GM11168 (cell line): Measurements from ENCODE around the gene OSBP.

Experiments used
- in situ Hi-C: fragments of 300-500 bp; cut with MboI; formaldehyde crosslinking; loops from one replicate; pipeline ENCODE4 v1.12.0; 2022; ENCODE audit warnings: low sequenced_read_pairs; ENCODE audit not compliant: unreplicated experiment

OSBP gene

DNA sequence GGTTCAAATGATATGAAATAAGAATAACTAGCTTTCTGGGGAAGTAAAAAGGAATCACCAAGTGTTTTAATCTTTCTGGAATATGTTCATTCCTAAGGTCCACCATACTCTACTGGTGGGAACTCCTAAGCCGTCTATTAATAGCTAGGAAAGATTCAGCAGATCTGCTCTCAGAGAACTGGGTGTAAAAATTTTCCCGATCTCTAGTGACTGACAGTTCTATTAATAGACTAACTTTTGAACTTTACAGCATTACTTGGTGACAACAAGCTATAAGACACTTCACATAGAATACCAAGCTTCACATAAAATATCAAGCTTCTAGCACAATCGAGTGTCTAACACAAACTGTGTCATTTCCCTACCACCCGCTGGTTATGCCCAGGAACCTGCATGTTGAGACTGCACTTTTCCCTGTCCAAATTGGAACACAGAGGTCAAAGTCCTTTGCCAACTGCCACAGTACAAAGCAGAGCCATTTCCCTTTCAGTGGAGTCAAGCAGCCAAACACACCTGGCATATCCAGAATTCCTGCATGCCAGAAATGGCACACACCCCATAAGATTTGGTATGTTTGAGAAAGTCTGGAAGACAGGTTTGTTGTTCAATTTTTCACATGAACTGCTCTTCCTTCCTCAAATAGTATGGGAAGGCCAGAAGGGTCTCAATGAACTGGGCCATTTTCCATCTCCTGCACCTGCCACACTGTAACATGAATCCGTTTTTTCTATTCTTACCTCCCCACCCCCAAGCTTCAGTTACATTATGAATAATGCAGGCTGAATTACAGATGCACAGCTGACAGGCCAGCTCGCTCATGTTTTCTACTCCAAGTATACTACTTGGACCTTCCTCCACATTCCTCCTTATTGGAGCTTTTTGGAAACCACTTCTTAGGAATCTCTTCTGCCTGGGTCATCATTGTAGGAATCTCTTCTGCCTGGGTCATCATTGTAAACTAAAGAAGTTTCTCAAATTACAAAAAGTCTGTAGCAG lies 3.7 kb downstream of the OSBP start:
- in situ Hi-C loops, result no loop called here

DNA sequence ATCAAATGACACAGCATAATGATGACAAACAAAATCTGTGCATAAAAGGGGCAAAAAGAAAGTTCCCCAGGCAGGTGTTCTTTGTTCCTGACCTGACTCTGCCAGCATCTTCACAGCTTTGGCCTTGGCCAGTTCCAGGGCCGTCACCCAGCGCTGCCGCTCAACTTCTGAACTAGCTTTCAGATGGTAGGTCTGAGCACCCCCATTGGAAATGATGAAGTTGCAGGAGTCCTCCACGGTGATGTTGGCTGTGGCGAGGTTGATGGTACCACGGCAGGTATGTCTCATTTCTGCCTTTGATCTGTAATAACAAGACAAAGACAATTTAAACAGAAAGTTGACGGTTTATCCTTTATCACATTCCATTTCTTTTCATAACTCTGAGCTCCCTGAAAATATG lies 5.3 kb downstream of the OSBP start:
- in situ Hi-C loops, result no loop called here

DNA sequence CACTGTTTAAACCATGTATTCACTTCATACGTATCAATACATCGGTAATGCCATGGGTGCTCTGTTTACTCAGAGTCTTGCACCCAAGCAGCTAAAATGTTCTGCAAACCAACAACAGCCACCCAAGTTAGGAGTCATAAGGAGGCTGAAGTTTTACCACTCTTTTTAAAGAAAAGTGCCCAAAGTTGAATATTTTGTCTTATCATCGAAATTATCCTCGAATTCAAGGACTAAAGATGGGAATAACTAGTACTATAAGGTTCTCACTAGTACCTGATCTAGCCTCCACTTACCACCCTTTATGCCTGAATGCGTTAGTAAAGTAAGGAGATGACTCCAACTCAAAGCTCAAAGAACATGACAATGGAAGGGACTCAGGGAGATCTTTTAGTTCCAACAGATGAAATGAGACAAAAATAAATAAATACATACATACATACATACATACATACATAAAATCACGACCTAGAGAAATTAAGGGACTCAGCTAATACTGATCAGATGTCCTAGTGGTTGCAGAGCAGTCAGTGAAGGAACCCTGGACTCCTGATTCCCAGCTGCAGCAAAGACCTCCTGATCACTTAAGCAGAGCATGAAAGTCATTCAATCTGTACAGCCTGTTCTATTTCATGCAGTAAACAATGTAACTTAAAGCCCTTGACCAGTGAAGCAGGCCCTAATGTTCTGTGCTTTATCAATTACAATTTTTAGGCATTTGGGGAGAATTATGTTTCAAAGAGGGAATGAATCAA lies 7.7 kb downstream of the OSBP start:
- in situ Hi-C loops, result no loop called here

DNA sequence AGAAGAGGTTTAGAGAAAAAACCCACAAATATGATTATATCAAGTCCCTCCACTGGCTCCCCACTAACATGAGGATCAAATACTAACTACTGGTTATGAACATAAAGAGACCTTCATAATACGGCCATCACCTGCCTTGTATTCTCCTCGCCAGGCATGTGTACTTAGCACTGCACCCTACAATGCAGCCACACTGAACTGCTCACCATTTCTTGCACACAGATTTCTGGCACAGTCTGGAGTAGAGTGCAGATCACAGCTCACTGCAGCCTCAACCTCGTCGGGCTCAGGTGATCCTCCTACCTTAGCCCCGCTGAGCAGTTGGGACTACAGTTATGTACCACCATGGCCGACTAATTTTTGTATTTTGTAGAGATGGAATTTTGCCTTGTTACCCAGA lies 13.1 kb downstream of the OSBP start:
- in situ Hi-C loops, result no loop called here

DNA sequence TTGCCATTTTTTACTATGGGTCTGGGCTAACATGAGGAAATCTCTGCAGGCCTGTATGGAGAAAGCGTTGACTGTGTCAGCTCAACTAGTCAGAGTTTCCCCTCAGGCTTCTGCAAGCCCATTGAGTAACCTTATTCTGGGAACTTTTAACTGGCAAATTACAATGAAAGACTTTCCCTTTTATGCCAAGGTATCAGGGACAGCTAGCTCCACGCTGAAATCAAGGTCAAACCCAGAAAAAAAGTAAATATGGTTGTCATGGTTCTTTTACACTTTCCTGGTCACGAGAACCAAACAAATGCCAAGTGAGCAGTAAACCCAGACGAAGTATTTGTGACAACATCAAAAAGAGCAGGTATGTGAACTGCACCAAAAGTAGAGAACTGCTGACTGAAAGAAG lies 13.8 kb downstream of the OSBP start:
- in situ Hi-C loops, result no loop called here

DNA sequence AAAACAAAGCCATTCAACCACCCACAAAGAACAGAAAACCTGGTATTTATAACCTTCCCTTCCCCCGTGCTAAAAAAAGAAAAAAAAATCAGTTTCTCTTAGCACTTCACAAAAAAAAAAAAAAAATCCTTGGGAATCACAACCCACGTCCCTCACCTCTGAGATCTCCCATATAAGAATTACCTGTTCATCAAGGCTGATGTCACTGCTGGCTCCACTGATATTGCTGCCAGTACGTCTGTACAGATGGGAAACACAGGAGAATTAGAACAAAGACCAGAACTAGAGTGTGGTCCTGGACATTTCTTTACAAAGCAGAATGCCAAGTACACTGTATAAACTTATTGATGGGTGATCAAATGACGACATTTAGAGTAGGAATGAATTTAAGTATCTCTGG lies 14.9 kb downstream of the OSBP start:
- in situ Hi-C loops, result no loop called here

DNA sequence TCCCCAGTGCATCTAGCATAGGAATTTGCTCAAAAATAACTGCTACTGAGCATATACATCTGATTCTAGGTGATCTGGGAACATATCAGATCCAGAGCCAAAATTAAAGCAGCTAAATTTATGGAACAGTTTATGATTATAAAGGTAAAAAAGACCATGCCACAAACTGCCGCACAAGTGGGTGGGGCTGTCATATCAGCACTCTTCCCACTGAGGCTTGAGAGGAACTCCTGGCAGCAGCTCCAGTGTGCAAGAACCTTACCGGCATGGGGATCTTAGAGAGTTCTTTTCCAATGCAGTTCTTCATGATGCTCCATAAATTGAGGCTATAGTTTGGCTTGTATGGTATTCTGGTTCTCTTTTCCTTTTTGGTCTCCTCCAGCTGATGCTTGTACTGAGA lies 15.3 kb downstream of the OSBP start:
- in situ Hi-C loops, result no loop called here

DNA sequence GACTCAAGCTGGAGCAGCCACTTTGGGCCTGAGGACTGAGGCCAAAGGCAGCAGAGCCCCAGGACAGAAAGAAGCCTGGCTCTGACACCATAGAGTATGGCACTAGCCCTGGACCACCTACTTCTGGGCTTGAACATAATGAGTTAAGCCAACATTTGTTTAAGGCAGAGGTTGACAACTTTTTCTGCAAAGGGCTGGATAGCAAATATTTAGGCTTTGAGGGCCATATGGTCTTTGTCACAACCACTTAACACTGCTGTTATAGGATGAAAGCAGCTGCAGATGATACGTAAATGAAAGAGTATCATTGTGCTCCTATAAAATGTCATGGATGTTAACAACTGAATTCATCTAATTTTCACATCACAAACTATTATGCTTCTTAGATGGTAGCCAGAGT lies 16.6 kb downstream of the OSBP start:
- in situ Hi-C loops, result no loop called here

DNA sequence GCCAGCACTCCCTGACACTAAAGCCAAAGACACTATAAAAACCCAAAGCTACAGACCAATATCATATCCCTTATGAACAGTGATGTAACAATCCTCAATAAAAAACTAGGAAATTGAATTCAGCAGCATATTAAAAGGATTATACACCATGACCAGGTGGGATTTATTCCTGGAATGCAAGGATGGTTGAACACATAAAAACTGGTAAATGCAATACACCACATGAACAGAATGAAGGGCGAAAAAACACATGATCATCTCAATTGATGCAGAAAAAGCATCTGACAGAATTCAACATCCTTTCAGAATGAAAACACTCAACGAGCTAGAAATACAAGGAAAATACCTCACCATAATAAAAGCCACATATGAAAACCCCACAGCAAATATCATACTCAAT lies 31.3 kb downstream of the OSBP start:
- in situ Hi-C loops, result no loop called here

DNA sequence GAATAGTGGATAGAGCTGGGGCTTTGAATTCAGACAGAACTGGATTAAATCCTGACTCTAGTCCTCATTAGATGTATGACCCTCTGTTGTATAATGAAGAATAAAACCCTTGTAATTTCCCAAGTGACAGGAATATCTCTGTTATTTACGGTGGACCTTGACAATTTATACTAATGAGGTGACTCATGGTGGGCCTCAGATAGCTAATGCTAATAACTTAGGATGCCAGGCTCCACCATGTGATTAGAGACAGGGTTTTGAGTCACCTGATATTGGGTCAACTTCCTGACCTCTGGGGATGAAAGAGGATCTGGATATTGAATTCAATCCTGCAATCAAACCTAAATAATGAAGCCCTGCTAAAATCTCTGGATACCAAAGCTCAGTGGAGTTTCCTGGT lies 33.6 kb downstream of the OSBP start:
- in situ Hi-C loops, result no loop called here

DNA sequence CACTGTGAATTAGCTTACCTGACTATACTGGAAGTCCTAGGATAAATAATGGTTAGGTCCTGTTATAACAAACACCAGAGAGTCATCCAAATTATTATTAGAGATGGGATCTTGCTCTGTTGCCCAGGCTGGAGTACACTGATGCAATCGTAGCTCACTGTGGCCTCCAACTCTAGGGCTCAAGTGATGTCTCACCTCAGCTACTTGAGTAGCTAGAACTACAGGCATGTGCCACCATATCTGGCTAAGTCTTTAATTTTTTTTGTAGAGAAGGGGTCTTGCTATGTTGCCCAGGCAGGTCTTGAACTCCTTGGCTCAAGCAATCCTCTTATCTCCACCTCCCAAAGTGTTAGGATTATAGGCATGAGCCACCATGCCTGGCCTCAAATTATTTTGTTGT lies 37.2 kb downstream of the OSBP start:
- in situ Hi-C loops, result no loop called here

DNA sequence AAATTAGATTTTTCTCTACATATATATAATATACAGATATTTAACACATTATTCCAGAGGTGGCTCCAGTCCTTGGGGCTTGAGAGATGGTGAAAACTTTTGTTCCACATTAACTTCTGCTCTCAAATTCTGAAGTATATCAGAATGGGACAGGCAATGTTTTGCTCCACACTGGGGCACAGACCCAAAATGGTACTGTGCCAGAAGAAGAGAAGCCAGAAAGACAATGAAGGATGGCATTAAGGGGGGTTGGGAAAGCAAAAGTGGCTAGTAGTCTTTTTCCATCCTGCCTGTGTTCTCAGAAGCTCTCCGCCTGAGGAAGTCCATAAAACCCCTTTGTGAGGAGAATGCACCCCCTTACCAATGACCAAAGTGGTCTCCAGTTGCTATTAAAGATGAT lies 40.1 kb downstream of the OSBP start:
- in situ Hi-C loops, result no loop called here

DNA sequence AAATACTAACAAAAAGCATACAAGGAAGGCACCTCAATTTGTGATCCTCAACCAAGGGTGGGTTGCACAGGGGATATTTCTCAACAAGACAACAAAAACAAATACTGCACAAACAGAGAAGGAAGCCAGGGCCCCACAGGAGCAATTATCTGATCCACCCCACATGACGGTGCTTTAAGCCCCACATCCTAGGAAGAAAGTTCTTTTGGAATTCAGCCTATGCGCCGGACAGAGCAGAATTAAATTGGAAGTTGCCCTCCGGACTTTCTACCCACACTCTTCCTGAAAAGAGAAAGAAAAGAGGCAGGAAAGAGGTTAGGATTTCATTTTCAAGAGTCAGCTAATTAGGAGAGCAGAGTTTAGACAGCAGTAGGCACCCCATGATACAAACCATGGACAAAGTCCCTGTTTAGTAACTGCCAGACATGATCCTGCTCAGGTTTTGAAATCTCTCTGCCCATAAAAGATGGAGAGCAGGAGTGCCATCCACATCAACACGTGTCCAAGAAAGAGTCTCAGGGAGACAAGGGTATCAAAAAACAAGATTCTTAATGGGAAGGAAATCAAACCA lies 40.6 kb downstream of the OSBP start:
- in situ Hi-C loops, result no loop called here

DNA sequence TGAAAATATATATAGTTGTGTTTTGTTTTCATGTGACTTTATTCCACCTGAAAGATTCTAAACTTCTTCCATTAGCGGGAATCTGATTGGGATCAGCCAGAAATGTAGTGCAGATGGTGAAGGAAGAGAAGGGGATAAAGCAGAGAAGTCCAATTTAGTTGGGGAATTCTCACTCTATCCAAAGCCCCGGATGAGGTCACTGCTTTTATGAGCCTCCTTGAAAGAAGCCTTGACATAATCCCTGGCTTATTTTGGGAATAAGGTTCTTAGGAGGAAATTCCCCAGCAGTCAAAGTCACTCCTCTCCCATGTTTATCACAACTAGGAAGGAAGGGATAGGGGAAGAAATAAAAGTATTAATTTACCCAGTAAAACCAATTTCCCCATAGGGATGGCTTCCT lies 41.1 kb downstream of the OSBP start:
- in situ Hi-C loops, result no loop called here

DNA sequence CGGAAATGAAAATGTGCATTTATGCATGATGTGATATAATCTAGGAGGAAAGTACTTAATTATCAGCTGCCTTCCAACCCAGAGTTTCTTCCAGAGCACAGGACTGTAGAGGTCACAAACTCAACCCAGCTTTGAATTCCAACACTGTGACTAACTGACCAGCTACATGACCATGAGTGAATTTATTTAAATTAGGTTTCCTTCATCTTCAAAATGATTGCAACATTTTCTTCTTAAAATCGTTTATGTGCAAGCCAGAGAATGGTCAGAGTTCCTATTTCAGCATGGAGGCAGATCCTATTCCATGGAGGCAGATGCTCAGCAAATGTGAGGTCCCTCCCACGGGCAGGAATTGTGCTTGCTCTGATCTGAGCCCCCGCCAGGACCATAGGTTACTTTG lies 42.4 kb downstream of the OSBP start:
- in situ Hi-C loops, result no loop called here

DNA sequence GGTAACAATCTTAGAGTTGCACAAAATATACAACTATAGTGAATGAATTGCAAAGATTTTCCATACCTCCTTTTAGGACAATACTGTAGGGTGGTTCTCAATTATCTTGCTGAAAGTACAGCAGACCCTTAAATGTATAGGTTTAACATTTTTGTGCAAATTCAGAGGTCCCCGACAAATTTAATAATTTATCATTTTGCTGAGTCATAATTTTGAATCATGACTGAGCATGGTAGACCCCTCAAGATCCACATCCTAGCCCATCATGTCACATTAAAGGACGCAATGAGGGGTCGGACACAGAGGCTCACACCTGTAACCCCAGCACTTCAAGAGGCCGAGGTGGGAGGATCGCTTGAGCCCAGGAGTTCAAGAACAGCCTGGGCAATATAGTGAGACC lies 43.5 kb downstream of the OSBP start:
- in situ Hi-C loops, result no loop called here

DNA sequence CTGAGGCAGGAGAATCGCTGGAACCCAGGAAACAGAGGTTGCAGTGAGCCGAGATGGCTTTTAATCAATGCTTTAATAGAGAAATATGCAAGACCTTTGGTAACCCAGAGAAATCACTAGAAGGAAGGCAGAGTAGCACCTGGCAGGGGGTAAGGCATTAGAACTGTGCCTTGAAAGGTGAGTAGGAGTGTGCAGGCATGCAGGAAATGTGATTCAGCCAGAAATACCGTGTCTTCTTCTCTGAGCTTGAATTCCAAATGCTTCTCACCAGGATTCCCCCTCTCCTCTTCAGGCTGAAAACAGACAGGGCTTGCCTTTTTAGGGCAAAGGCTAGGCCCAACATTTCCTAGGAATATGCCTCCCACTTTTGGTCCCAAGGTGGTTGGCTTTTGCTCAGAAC lies 53.3 kb downstream of the OSBP start:
- in situ Hi-C loops, result no loop called here

DNA sequence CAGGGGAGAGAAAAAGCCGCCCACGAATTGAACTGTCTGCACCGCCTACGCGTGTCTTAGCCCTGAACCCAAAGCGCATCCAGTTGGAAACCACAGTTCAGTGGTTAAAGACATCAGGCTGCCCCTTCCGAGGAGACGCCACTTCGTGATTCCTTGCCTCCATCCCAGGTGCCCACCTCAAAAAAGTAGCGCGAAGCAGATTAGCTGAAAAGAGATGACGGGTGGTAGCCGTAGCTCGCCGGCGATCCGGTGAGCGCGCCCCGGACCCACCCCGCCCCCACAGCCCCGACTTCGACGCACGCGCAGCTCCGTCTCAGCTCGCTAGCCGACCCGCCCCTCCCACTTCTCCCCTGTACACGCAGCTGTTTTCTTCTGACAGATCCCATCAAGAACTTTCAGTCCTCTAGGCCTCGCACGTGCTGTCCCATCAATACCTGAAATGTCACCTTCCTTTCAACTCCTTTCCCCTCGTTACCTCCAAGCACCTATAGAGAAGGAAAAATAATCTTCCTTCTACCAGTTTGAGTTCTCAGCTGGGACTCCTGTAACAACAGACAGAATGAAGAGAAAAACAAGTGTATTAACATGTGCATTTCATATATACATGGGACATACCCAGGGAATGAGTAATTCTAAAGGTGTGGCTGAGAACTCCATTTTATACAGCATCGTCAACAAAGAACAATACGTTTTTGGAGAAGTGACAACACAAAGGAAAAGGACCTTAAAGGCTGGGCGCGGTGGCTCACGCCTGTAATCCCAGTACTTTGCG lies 54.7 kb downstream of the OSBP start:
- in situ Hi-C loops, result no loop called here

DNA sequence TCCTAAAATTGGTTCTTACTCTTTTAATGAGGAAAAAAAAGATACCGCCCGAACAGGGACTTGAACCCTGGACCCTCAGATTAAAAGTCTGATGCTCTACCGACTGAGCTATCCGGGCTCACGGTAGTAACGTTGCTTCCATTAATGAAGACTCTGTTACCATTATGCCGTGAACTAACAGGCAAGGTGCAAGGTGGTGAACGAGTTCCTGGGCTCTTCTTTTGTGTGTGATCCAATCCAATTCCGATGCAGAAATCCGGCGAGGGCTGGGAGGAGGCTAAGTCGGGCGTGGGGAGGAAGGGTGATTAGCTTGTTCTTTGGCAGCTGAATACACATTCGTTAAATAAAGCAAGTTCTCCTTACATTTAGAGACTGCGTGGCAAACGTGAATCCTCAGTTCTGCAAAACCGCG lies 55.3 kb downstream of the OSBP start:
- in situ Hi-C loops, result no loop called here

DNA sequence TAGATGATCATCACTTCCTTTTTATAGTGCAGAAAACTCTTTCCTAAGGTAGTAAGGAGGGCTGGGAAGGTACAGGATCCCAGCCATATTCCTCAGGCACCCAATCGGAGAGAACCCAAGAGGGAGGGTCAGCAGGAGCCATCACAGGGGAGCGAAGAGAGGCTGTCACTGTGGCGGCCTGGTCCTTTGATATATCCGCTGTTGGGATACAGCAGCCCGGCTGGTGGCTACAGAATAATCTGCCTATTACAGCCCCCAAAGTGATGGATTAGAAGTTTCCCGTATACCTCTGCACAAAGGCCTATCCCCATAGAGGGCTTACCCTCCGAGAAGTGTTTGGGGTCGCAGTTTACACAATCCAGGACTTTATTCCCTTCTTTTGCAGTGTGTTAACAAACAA lies 55.7 kb downstream of the OSBP start:
- in situ Hi-C loops, result loop anchor here (10.0 kb wide), 1 partner anchor 105 kb away; the partner anchor contains the start of gene PATL1
